ENCODE results near the gene SEC14L3.

DNA sequence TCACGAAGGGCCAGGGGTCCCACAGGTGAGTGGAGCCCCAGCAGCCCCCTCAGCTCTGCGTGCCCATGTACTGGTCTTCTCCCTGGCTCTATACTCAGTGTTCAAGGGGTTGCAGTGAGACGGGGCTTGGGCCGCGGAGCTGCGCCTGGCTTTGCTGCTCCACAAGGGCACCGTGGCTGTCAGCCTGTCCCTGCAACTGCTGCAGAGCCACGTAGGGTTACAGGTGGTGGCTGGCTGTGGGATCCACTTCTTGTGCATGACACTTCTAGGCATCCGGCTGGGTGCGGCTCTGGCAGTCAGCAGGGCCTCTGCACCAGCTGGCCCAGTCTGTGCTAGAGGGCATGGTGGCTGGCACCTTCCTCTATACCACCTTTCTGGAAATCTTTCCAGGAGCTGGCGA is 32.0 kb downstream of the SEC14L3 start:
- TF ChIP-seq CTCF (IDR thresholded peaks at IDR 0.05; ENCODE audit: low read length) (no peak), EZH2phosphoT487 (IDR thresholded peaks at IDR 0.05; ENCODE audit: low read length) (no peak), EZH2 (optimal IDR thresholded peaks at IDR 0.05; ENCODE audit: low read depth, low read length) (no peak)

All from MM.1S (cell line).